IMR-90 (cell line): ENCODE data around the gene FOXM1. TPM values are rescaled to one million over a fixed set of nuclear protein-coding genes. Genes with fewer than 3 reads are reported as not detected.

ENCODE experiments used
- ATAC-seq: fragments of 200-7000 bp; cut with Tn5 transposase; 2 replicates; pipeline ENCODE4 v1.9.1; 2020; ENCODE audit warnings: low read depth, mild to moderate bottlenecking, moderate library complexity
- BruUV-seq: library from RNA; stranded (reverse); fragments of 400-500 nt; replicated peaks from 2 replicates; lab custom pipeline; 2021; lab: Mats Ljungman, UMichigan
- CTCF ChIA-PET: fragments of 300-600 bp; formaldehyde crosslinking; extraction: SDS; loops from one replicate; lab custom pipeline; 2021; ENCODE audit warnings: antibody characterized with exemption; lab: Yijun Ruan, JAX
- POLR2A ChIA-PET: fragments of 300-600 bp; sonication (Branson Sonifier 250); formaldehyde crosslinking; loops from one replicate; lab custom pipeline; 2022; ENCODE audit warnings: antibody characterized with exemption; ENCODE audit not compliant: unreplicated experiment; lab: Charles Lee
- DNase-seq: peaks from one replicate; pipeline ENCODE4 v3.0.0; 2013
- H2AFZ ChIP-seq: replicated peaks from 2 replicates; pipeline ENCODE3; 2013; ENCODE audit warnings: low read length, mild to moderate bottlenecking; ENCODE audit not compliant: poor library complexity
- H2AK5ac ChIP-seq: 2 replicates; pipeline ENCODE4 v1.6.1; 2013; ENCODE audit warnings: low read depth, low read length, inconsistent platforms
- H2AK9ac ChIP-seq: replicated peaks from 2 replicates; pipeline ENCODE3; 2013; ENCODE audit warnings: mild to moderate bottlenecking, low read depth, low read length, moderate library complexity; ENCODE audit not compliant: poor library complexity
- H2BK120ac ChIP-seq: 2 replicates; pipeline ENCODE4 v1.6.1; 2013; ENCODE audit warnings: low read depth, low read length, inconsistent platforms
- H2BK15ac ChIP-seq: 3 replicates; pipeline ENCODE4 v1.6.1; 2013; ENCODE audit warnings: low read depth, low read length, inconsistent platforms
- H2BK20ac ChIP-seq: 2 replicates; pipeline ENCODE4 v1.6.1; 2013; ENCODE audit warnings: low read depth, mild to moderate bottlenecking, inconsistent platforms, low read length, moderate library complexity
- H2BK5ac ChIP-seq: 2 replicates; pipeline ENCODE4 v1.6.1; 2013; ENCODE audit warnings: mild to moderate bottlenecking, low read depth, low read length, inconsistent platforms; ENCODE audit not compliant: poor library complexity, severe bottlenecking
- H3K14ac ChIP-seq: replicated peaks from 2 replicates; pipeline ENCODE4 v1.6.1; 2013; ENCODE audit warnings: low read depth, low read length, inconsistent platforms
- H3K18ac ChIP-seq: 2 replicates; pipeline ENCODE4 v1.6.1; 2013; ENCODE audit warnings: low read depth, low read length, control low read depth
- H3K23ac ChIP-seq: 2 replicates; pipeline ENCODE4 v1.6.1; 2013; ENCODE audit warnings: low read depth, low read length, inconsistent platforms
- H3K27ac ChIP-seq: 2 replicates; pipeline ENCODE4 v1.5.1; 2013; ENCODE audit warnings: mild to moderate bottlenecking, control low read depth, low read length; ENCODE audit not compliant: insufficient read depth
- H3K27me3 ChIP-seq: 2 replicates; pipeline ENCODE4 v1.6.1; 2013; ENCODE audit warnings: low read length; ENCODE audit not compliant: control insufficient read depth, insufficient read depth
- H3K36me3 ChIP-seq: 2 replicates; pipeline ENCODE4 v1.6.1; 2013; ENCODE audit warnings: low read length, mixed read lengths; ENCODE audit not compliant: control insufficient read depth, insufficient read depth
- H3K4ac ChIP-seq: 2 replicates; pipeline ENCODE4 v1.6.1; 2013; ENCODE audit warnings: low read depth, low read length, inconsistent platforms
- H3K4me1 ChIP-seq: 2 replicates; pipeline ENCODE4 v1.6.1; 2013; ENCODE audit warnings: low read length, mixed read lengths; ENCODE audit not compliant: control insufficient read depth, insufficient read depth
- H3K4me2 ChIP-seq: 2 replicates; pipeline ENCODE4 v1.6.1; 2013; ENCODE audit warnings: low read depth, mild to moderate bottlenecking, control low read depth, low read length, moderate library complexity
- H3K4me3 ChIP-seq: 2 replicates; pipeline ENCODE4 v1.5.1; 2013; ENCODE audit warnings: low read depth, mild to moderate bottlenecking, control low read depth, low read length, moderate library complexity; ENCODE audit not compliant: insufficient read depth
- H3K56ac ChIP-seq: 2 replicates; pipeline ENCODE4 v1.6.1; 2013; ENCODE audit warnings: low read length, inconsistent platforms; ENCODE audit not compliant: insufficient read depth; ENCODE audit errors: extremely low read depth
- H3K79me1 ChIP-seq, 2 experiments: 2 replicates each; pipeline ENCODE4 v1.6.1; 2013; ENCODE audit warnings: low read length in 2 of 2, inconsistent platforms in 1 of 2, low read depth in 1 of 2
- H3K9ac ChIP-seq: 2 replicates; pipeline ENCODE4 v1.6.1; 2013; ENCODE audit warnings: low read depth, low read length, control low read depth
- H3K9me1 ChIP-seq: 2 replicates; pipeline ENCODE4 v1.6.1; 2013; ENCODE audit warnings: low read length, inconsistent platforms; ENCODE audit not compliant: insufficient read depth
- H3K9me3 ChIP-seq: 2 replicates; pipeline ENCODE4 v1.6.1; 2013; ENCODE audit warnings: low read length; ENCODE audit not compliant: control insufficient read depth, insufficient read depth
- H4K20me1 ChIP-seq: 2 replicates; pipeline ENCODE4 v1.6.1; 2013; ENCODE audit warnings: low read length, inconsistent platforms; ENCODE audit not compliant: insufficient read depth
- H4K5ac ChIP-seq: 2 replicates; pipeline ENCODE4 v1.6.1; 2013; ENCODE audit warnings: mild to moderate bottlenecking, low read depth, low read length, control low read depth
- H4K8ac ChIP-seq, 2 experiments: 2 replicates each; pipeline ENCODE4 v1.6.1; 2013; ENCODE audit warnings: low read depth in 2 of 2, low read length in 2 of 2, control low read depth in 1 of 2, inconsistent platforms in 1 of 2
- H4K91ac ChIP-seq: 2 replicates; pipeline ENCODE4 v1.6.1; 2013; ENCODE audit warnings: low read depth, low read length, inconsistent platforms; ENCODE audit not compliant: insufficient read depth
- BHLHE40 ChIP-seq: fragments of 150-350 bp; IDR thresholded peaks from 2 replicates; pipeline ENCODE4 v1.6.1; 2016; ENCODE audit warnings: mild to moderate bottlenecking, low read depth, low read length
- FOS ChIP-seq: fragments of 150-350 bp; IDR thresholded peaks from 2 replicates; pipeline ENCODE4 v1.6.1; 2016; ENCODE audit warnings: low read depth, low read length
- MAFK ChIP-seq: IDR thresholded peaks from 2 replicates; pipeline ENCODE4 v1.6.1; 2012; ENCODE audit warnings: low read depth, low read length, improper control_type of control experiment
- MAZ ChIP-seq: IDR thresholded peaks from 2 replicates; pipeline ENCODE4 v1.6.1; 2012; ENCODE audit warnings: low read depth, mild to moderate bottlenecking, low read length, improper control_type of control experiment, moderate library complexity, borderline replicate concordance
- NFE2L2 ChIP-seq: fragments of 150-350 bp; IDR thresholded peaks from 2 replicates; pipeline ENCODE4 v1.6.1; 2016; ENCODE audit warnings: low read depth, mild to moderate bottlenecking, low read length
- POLR2A ChIP-seq: IDR thresholded peaks from 2 replicates; pipeline ENCODE4 v1.6.1; 2012; ENCODE audit warnings: mild to moderate bottlenecking, low read depth, low read length
- RCOR1 ChIP-seq: IDR thresholded peaks from 2 replicates; pipeline ENCODE4 v1.6.1; 2012; ENCODE audit warnings: mild to moderate bottlenecking, low read length, improper control_type of control experiment; ENCODE audit not compliant: insufficient replicate concordance
- SMC3 ChIP-seq: fragments of 150-350 bp; IDR thresholded peaks from 2 replicates; pipeline ENCODE4 v1.6.1; 2016; ENCODE audit warnings: low read depth, mild to moderate bottlenecking, antibody characterized with exemption, low read length, moderate library complexity
- WGBS, 2 experiments: methylation state at CpG; one replicate each; pipeline versions ENCODE4 v1.1.5 to v1.1.7; 2013; ENCODE audit warnings: missing lambda C conversion rate in 2 of 2; ENCODE audit not compliant: insufficient read length in 1 of 2; ENCODE audit errors: extremely low coverage in 2 of 2; 5-methylcytosine and 5-hydroxymethylcytosine counted together
- dilution Hi-C: fragments of 300-500 bp; cut with HindIII; formaldehyde crosslinking; loops from one replicate; pipeline ENCODE4 v1.14.3; 2018; ENCODE audit warnings: low sequenced_read_pairs; ENCODE audit not compliant: unreplicated experiment
- in situ Hi-C: fragments of 300-500 bp; cut with MboI; formaldehyde crosslinking; loops from 3 replicates; pipeline ENCODE4 v1.14.3; 2019; ENCODE audit warnings: low sequenced_read_pairs, inconsistent platforms, mixed read lengths
- intact Hi-C: fragments of 100-400 bp; cut with micrococcal nuclease; formaldehyde crosslinking; loops from 2 replicates; pipeline ENCODE4 v1.10.0; 2022
- polyA plus RNA-seq, 3 experiments: library from polyadenylated mRNA; depleted of rRNA; stranded (reverse); fragments of >200 nt; gene quantifications; 2 replicates each; pipeline ENCODE4 v1.2.3, GENCODE V29; 2012; ENCODE audit warnings: low replicate concordance in 1 of 3
- total RNA-seq: library from RNA; depleted of rRNA; stranded (reverse); fragments of >200 nt; gene quantifications from 2 replicates; pipeline ENCODE4 v1.2.3, GENCODE V29; 2012
- TF ChIP-seq, protein P1 (sequence below): fragments of 150-350 bp; IDR thresholded peaks from 2 replicates; pipeline ENCODE4 v1.6.1; 2017; ENCODE audit warnings: mild to moderate bottlenecking, antibody characterized with exemption, low read length, low read depth
- TF ChIP-seq, protein P2 (sequence below): fragments of 150-350 bp; IDR thresholded peaks from 2 replicates; pipeline ENCODE4 v1.6.1; 2016; ENCODE audit warnings: low read depth, mild to moderate bottlenecking, low read length, moderate library complexity, borderline replicate concordance

The FOXM1 gene
- total and polyA plus RNA-seq, 2 of the 4 experiments (the other 2 are of a cell fraction): 14.9 to 29.3 TPM

DNA sequence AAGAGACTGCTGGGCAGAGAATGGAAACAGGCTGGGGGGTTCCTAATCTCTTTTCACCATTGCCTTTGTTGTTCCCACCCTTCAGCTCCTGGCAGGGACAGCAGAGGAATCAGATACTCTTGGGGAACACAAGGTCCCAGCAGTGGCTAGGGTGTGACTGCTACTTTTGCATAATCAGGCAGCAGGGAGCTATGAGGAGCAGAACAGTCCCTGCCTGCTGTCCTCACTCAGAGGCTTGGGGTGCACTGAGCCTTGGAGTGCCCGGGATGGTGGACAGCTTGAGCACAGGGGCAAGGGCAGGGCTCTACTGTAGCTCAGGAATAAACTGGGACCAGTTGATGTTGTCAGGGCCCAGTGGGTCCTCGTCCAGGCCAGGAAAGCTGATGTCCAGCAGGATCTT lies 18.6 kb downstream of the FOXM1 start:
- BruUV-seq: no TSS peak
- H2BK20ac ChIP-seq: no peak overlapping the region
- H3K4ac ChIP-seq: no peak overlapping the region
- H3K9me1 ChIP-seq: no peaks in the 10 kb centered on the region
- no peak overlapping the region for H4K5ac ChIP-seq
- 91% methylated on average over 2 of the region's 2 CpGs; no CpG with 5 or more reads in 1 of the 2 experiments for WGBS, 2 experiments
- intact Hi-C loops: no loop called here
- no peak overlapping the region for H3K18ac ChIP-seq
- peak overlapping the region; percentile 71 for H2AK9ac ChIP-seq
- TF ChIP-seq MAFK (no peak), RCOR1 (no peak), SMC3 (no peak), MAZ (no peak), BHLHE40 (no peak), POLR2A (no peak), NFE2L2 (no peak), FOS (no peak)
- TF ChIP-seq, protein P1, sequence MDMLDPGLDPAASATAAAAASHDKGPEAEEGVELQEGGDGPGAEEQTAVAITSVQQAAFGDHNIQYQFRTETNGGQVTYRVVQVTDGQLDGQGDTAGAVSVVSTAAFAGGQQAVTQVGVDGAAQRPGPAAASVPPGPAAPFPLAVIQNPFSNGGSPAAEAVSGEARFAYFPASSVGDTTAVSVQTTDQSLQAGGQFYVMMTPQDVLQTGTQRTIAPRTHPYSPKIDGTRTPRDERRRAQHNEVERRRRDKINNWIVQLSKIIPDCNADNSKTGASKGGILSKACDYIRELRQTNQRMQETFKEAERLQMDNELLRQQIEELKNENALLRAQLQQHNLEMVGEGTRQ: no peak
- TF ChIP-seq, protein P2, sequence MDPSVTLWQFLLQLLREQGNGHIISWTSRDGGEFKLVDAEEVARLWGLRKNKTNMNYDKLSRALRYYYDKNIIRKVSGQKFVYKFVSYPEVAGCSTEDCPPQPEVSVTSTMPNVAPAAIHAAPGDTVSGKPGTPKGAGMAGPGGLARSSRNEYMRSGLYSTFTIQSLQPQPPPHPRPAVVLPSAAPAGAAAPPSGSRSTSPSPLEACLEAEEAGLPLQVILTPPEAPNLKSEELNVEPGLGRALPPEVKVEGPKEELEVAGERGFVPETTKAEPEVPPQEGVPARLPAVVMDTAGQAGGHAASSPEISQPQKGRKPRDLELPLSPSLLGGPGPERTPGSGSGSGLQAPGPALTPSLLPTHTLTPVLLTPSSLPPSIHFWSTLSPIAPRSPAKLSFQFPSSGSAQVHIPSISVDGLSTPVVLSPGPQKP: no peak
- no peaks in the 10 kb centered on the region for H3K79me1 ChIP-seq
- no peak overlapping the region for H2BK120ac ChIP-seq
- no peak overlapping the region for H3K27ac ChIP-seq
- H3K27me3 ChIP-seq: no peaks in the 10 kb centered on the region
- no peak overlapping the region for H4K91ac ChIP-seq
- H3K9ac ChIP-seq: no peak overlapping the region
- no peak overlapping the region for H3K56ac ChIP-seq
- H2AK5ac ChIP-seq: no peak overlapping the region
- no peaks in the 10 kb centered on the region for H3K4me1 ChIP-seq
- in situ Hi-C loops: loop anchor here (10.0 kb wide), 1 partner anchor 176 kb away; no protein-coding TSS in a partner anchor
- H2BK5ac ChIP-seq: no peak overlapping the region
- no peak for DNase-seq
- no peak for ATAC-seq
- no peak overlapping the region for H3K23ac ChIP-seq
- no peak overlapping the region for H2BK15ac ChIP-seq
- dilution Hi-C loops: no loop called here
- H4K8ac ChIP-seq: no peak overlapping the region
- no peak overlapping the region for H3K14ac ChIP-seq
- CTCF ChIA-PET: no interaction called here
- no peak overlapping the region for H3K4me2 ChIP-seq
- no peaks in the 10 kb centered on the region for H4K20me1 ChIP-seq
- POLR2A ChIA-PET: interaction anchor here (0.7 kb wide), 1 partner anchor 30 kb away, joined by 5 read pairs; no protein-coding TSS in a partner anchor
- H2AFZ ChIP-seq: no peak overlapping the region
- H3K9me3 ChIP-seq: no peaks in the 10 kb centered on the region
- H3K4me3 ChIP-seq: no peak overlapping the region
- H3K36me3 ChIP-seq: peaks cover 6% of the 10 kb centered on the region
